Stimulated activated CD8-positive, alpha-beta memory T cell treated with anti-CD3 and anti-CD28 coated beads, Interleukin-12 subunit alpha, Interleukin-12 subunit beta, amount 100 ng/mL, for 4 hours (primary cell): Measurements from ENCODE around the gene CNOT3.

Experiments used
- DNase-seq: peaks from one replicate; pipeline ENCODE4 v3.0.0-alpha.2; 2020; ENCODE audit warnings: low read depth

The CNOT3 gene

DNA sequence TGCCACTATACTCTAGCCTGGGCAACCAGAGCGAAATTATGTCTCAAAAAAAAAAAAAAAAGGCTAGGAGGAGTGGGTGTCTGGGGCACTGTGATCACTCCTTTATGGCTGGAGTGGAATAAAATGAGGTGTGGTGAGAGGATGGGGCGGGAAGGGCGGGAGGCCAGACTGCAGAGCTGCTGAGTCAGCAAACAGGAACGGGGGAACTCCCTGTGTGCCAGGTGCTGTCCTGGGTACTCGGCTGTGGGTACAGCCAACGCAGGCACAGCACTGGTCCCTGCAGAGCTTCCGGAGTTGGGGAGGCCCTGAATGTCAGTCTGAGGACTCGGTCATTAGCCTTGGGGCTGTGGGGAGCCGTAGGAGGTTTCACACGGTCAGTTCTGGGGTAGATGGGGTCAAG is 16.3 kb upstream of the CNOT3 start:
- no peak for DNase-seq

DNA sequence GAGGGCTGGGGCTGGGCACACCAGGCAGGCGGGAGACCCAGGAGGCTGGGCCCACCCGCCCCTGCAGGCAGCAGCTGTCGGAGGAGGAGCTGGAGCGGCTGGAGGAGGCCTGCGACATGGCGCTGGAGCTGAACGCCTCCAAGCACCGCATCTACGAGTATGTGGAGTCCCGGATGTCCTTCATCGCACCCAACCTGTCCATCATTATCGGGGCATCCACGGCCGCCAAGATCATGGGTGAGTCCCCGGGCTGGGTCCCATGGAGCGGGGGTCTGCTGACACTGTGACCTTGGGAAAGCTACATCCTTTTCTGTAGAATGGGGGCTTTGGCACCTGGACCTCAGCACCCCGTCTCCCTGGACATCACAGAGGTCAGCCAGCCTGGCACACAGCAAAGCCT is 13.9 kb upstream of the CNOT3 start:
- DNase-seq = no peak

- no peak for DNase-seq
Measured at GRCh38 chr19:54124393-54124792, 13.2 kb upstream of the CNOT3 start.

DNA sequence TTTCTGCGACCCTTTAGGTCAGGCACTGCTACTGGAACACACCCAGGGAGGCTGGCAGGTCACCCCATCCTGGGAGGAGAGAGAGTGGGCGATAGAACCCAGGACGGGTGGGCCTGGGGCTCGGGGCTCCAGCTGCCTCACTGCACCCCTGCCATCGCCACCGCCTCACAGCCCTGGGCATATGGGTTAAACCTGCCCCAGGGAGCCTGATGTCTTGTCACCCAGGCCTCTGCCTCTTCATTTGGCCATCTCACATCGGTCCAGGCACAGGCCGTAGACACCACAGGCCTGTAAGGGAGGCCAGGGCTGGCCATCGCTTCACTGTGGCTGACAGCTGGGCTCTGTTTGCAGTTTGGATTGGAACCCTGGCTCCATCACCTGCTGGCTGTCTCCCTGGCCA is 11.8 kb upstream of the CNOT3 start:
- DNase-seq = no peak

- no peak for DNase-seq
Measured at GRCh38 chr19:54127688-54128440, 9.7 kb upstream of the CNOT3 start.

DNA sequence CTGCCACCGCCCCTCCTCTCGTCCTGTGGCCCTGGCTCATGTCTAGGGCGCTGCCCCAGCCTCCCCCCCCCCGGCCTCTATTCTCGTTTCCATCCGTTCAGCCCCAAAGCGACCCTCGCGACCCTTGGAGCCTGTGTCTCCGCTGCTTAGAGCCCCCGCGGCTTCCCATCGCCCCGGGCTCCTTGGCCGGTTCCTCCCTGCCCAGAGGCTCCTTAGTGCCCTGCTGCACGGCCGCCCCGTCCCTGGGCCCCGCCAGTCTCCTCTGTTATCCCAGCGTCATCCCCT is 9.2 kb upstream of the CNOT3 start:
- no peak for DNase-seq

DNA sequence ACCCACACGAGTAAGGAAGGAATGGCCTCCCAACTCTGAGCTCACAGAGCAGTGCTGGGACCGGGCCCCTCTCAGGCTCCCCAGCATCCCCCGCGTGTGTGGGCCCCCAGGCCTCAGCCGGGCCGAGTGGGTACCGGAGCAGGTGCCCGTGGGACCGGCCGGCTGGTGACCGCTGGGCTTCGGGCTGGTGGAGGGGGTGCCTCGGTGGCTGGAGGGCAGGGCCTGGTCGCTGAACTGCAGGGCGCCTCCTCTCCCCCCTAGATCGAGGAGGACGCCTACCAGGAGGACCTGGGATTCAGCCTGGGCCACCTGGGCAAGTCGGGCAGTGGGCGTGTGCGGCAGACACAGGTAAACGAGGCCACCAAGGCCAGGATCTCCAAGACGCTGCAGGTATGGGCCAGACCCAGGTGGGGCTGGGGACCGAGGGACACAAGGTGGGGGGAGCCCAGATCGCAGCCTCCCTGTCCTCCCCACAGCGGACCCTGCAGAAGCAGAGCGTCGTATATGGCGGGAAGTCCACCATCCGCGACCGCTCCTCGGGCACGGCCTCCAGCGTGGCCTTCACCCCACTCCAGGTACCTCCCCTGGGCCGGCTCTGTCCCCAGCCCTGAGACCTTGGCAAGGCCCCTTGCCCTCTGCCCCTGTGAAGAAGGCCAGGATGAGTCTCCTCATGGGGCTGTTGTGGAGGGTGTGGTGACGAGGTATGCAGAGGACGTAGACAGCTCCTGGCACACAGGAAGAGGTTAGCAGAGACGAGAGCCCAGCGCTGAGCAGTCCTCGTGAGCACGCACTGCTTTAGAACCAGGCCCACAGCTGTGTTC is 8.6 kb upstream of the CNOT3 start:
- DNase-seq = no peak

DNA sequence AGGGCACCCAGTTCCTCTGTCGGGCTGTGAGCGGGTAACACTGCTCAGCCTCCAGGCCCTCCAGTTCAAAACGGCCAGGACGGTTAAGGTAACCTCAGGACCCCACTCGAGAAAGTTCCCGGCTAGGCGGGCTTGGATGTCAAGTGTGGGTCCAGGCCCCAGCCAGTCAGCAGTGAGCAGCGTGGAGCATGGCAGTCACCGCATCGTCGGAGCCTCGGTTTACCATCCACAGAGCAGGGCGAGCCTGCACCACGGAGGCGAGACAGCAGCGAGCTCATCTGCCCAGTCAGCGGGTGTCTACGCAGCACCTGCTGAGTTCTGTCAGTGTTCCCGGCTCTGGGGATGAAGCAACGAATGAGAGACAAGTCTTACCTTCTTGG is 8.0 kb upstream of the CNOT3 start:
- no peak for DNase-seq

DNA sequence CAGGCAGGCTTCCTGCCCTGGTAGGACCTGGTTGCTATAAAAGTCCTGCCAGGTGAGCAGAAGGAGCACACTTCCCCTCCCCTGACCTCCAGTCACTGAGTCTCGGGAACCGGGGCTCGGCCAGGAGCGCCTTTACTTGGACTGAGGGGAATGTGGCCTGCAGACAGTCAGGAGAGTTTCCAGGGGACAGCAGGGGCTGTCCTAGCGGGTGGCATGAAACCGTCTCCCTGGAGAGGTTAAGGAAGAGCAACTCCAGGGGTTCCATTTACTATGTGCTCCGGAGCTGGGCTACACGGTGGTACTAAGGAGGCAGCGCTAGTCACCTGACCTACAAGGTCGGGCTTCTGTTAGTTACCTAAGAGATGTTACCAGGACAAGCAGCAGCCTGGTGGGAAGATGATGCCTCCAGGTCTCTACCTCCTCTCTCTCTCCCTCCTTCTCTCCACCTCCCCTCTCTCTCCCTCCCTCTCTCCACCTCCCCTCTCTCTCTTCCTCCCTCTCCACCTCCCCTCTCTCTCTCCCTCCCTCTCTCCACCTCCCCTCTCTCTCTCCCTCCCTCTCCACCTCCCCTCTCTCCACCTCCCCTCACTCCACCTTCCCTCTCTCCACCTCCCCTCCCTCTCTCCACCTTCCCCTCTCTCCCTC is 4.1 kb upstream of the CNOT3 start:
- DNase-seq = no peak

- DNase-seq = no peak
Measured at GRCh38 chr19:54133957-54134590, 3.5 kb upstream of the CNOT3 start.

- DNase-seq = no peak
Measured at GRCh38 chr19:54136086-54136863, 1.3 kb upstream of the CNOT3 start.

DNA sequence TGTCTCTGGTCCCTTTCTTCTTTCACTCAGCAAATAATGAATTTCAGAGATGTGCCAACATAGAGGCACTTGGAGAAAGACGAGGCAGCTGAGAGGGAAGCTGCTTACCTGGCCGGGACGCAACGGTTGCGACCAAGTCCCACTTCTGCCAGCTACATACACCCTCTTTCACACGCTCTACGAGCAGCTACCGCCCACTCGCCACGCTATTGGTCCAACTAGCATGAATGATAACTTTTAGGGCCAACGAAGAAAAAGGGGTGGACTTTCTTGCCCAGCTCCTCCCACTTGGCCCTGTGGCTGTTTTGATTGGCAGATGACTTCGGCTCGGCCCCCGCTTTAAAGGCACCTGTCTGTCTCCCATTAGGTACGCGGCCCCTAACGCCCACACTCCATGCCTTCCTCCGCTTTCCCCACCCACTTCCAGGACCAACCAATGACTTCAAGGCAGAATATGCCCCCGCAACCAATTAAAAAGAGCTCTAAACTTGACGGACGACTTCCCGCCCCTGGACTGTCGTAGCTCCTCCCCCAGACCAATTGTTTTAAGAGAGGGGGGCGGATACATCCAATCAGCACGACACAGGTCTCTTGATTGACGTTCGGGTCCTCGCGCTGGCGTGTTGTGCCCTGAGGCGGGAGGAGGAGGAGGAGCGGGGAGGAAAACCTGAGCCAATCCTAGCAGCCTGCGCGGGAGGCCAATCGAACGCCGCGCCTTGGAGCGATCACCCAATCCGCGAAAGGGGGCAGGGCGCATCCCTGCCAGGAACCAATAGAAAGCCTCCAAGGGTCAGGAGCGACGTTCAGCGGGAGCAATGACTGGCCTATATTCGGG is 481 bp upstream of the CNOT3 start:
- DNase-seq = peak; percentile 97

DNA sequence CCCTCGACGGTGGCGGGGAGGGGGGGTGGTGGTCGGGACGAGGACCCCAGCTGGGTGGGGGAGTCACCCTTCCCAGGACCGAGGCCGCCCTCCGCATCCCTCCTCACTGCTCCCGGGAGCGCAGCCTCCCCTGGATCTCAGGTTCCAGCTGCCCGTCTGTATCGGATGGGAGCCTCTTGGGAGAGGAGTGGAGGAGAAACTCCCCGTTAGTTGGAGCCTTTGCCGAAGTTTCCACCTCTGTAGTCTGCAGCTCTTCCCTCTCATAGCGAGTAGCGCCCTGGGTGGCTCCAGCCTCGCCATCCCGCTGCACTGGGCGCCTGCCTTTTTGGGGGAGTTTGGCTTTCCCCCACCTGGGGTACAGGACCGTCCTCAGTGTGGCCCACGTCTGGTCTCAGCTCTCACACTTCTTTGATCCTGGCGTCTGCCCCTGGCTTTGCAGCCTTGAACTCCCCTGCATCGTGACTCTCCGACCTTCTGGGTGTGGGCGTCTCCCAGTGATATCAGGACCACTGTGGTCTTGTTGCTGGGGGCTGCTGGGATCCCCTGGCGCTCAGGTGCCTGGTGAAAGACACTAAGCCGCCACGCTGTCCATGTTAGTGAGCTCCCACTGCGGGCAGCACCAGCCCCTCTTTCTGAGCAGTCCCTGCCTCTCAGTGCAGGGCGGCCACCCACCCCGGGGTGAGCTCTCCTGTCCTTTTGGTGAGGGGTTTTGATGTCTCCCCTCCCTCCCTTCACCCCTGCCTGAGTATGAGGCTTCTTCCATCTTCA is 1.1 kb downstream of the CNOT3 start:
- no peak for DNase-seq

- DNase-seq = no peak
Measured at GRCh38 chr19:54141356-54141755, 3.8 kb downstream of the CNOT3 start.

DNA sequence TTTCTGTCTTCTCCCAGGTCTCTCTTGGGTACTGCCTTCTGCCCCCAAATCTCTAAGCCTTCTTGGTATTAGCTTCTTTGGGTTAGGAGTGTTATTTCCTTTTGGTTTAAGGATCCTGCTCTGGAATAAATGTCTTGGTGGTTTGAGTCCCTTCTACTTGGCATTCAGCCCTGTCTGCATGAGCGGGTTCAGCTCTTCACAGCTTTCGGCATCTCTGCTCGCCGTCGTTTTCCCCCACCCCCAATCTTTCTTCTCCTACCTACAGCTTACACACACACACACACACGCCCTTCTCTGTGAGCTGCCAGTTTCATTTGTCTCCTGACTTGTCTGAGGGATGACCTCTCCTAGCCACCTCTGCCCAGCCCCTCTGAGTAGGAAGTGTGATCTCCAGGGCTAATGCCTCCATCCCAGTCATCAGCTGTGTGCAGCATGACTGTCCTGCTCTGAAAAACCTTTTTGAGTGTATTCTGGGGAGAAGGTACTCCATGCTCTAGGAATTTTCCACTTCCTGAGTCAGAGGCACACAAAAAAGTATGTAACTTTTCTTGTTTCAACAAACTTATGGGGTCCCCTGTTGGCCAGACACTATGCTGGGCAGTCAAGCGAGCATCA is 4.7 kb downstream of the CNOT3 start:
- no peak for DNase-seq

DNA sequence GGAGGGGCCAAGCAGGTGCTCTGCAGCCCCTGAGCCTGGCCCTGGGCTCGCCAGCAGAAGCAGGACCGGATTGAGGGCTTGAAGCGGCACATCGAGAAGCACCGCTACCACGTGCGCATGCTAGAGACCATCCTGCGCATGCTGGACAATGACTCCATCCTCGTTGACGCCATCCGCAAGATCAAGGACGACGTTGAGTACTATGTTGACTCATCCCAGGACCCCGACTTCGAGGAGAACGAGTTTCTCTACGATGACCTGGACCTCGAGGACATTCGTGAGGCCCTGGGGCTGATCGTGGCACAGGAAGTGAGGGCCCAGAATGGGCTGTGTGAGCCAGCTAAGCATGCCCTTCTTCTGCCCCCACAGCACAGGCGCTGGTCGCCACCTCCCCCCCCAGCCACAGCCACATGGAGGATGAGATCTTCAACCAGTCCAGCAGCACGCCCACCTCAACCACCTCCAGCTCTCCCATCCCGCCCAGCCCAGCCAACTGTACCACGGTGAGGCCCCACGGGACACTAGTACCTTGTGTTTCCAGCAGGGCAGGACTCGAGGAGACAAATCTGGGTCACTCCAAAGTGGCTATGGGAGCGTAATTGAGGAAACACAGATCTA is 8.1 kb downstream of the CNOT3 start:
- no peak for DNase-seq

- no peak for DNase-seq
Measured at GRCh38 chr19:54147676-54148075, 10.1 kb downstream of the CNOT3 start.

DNA sequence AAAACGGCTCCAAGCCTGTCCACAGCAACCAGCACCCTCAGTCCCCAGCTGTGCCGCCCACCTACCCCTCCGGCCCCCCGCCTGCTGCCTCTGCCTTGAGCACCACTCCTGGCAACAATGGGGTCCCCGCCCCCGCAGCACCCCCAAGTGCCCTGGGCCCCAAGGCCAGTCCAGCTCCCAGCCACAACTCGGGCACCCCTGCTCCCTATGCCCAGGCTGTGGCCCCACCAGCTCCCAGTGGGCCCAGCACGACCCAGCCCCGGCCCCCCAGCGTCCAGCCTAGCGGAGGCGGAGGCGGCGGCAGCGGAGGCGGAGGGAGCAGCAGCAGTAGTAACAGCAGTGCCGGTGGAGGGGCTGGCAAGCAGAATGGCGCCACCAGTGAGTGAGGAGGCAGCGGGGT is 10.6 kb downstream of the CNOT3 start:
- no peak for DNase-seq

DNA sequence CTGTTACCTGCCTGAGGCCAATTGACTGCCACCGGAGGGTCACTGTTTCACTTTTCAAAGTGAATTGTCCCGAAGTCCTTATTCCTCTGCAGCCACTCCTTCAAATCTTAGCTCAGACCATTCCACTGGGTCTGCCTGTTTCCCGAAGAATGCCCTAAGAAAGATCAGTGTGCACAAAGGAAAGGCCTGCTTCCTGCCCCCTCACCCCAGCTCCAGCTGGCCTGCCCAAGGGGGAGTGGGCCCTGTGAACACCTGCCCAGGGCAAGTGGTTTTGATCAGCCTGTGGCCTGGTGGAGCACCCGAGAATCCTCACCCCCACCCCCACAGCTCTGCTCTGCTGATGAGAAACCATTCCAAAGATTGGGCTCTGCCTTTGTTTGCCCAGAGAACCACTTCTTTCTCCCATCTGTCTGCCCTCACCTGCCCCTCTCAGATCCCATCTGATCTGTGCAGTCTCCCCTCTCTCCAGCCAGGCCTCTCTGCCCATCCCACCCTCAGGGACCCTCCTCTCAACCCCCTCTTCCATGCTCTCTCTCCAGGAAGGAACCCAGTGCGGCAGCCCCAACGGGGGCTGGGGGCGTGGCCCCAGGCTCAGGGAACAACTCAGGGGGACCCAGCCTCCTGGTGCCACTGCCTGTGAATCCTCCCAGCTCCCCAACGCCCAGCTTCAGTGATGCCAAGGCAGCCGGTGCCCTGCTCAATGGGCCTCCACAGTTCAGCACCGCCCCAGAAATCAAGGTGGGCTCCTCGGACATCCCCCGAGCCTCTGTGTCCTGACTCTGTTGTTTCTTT is 11.7 kb downstream of the CNOT3 start:
- no peak for DNase-seq
